Measurements from ENCODE around the gene XAGE2.

XAGE2 gene

GRCh38 chrX:52380993-52381392, 12.2 kb downstream of the XAGE2 start:
- TF ChIP-seq CTCF (IDR thresholded peaks at IDR 0.05; ENCODE audit: low read depth, low read length, missing control alignments), result no peak
- no peak overlapping the region for H3K4me3 ChIP-seq (ENCODE audit: low read depth, low read length)
- DNase-seq (ENCODE audit: low read depth), result no peak

GRCh38 chrX:52410439-52411394, 41.9 kb downstream of the XAGE2 start:
- no peak for TF ChIP-seq CTCF (IDR thresholded peaks at IDR 0.05; ENCODE audit: low read depth, low read length, missing control alignments)
- no peak overlapping the region for H3K4me3 ChIP-seq (ENCODE audit: low read depth, low read length)
- DNase-seq (ENCODE audit: low read depth), result no peak

- TF ChIP-seq CTCF (IDR thresholded peaks at IDR 0.05; ENCODE audit: low read depth, low read length, missing control alignments), result no peak
- no peak for DNase-seq (ENCODE audit: low read depth)
- H3K4me3 ChIP-seq (ENCODE audit: low read depth, low read length), result no peak overlapping the region
These were observed 46.5 kb downstream of the XAGE2 start for GRCh38 chrX:52415304-52415703.

- TF ChIP-seq CTCF (IDR thresholded peaks at IDR 0.05; ENCODE audit: low read depth, low read length, missing control alignments), result no peak
- DNase-seq (ENCODE audit: low read depth), result no peak
- H3K4me3 ChIP-seq (ENCODE audit: low read depth, low read length), result no peak overlapping the region
These were observed 48.0 kb downstream of the XAGE2 start for GRCh38 chrX:52416816-52417215.

GRCh38 chrX:52420824-52421443, 52.1 kb downstream of the XAGE2 start:
- no peak for DNase-seq (ENCODE audit: low read depth)
- H3K4me3 ChIP-seq (ENCODE audit: low read depth, low read length), result no peak overlapping the region
- TF ChIP-seq CTCF (IDR thresholded peaks at IDR 0.05; ENCODE audit: low read depth, low read length, missing control alignments), result no peak

GRCh38 chrX:52422884-52423283, 54.1 kb downstream of the XAGE2 start:
- TF ChIP-seq CTCF (IDR thresholded peaks at IDR 0.05; ENCODE audit: low read depth, low read length, missing control alignments), result no peak
- DNase-seq (ENCODE audit: low read depth), result no peak
- no peak overlapping the region for H3K4me3 ChIP-seq (ENCODE audit: low read depth, low read length)

Data from GM12864 (cell line).